Inflammatory macrophage (primary cell): ENCODE data around the gene DENND6B.
"Not testable (repeated sequence)": the region's sequence is repeated elsewhere in the genome, so short reads cannot be mapped to it uniquely, and the experiment has no call there.

Experiments
- DNase-seq, 2 donors: peaks; one replicate each; pipeline ENCODE4 v3.0.0-alpha.2; 2020 to 2022
- total RNA-seq, 18 experiments: gene quantifications; one replicate each; lab custom pipeline; 2026; ENCODE audit warnings: mixed read lengths in 6 of 18, inconsistent platforms in 2 of 18; lab: John Stamatoyannopoulos, UW

Gene DENND6B
- 1.1 to 3.7 (median 2.5) reads per million in 18 experiments for total RNA-seq

GRCh38 chr22:50326956-50327710 is at the start of gene DENND6B:
TSS of gene DENND6B (minus strand) at chr22:50327012. CDS start at chr22:50326988, 24 bp downstream.
- DNase-seq: peak; percentile 80 to 92

- DNase-seq: peak in 1 of 2 donors; percentile 39
Observed at GRCh38 chr22:50376085-50376651, 49.4 kb upstream of the DENND6B start.

- DNase-seq: no peak
Observed at GRCh38 chr22:50371101-50371648, 44.4 kb upstream of the DENND6B start.

GRCh38 chr22:50367778-50368500 is 41.1 kb upstream of the DENND6B start:
- no peak for DNase-seq

- DNase-seq: not testable (repeated sequence)
Observed at GRCh38 chr22:50363803-50364194, 37.0 kb upstream of the DENND6B start.

GRCh38 chr22:50363166-50363802 is 36.5 kb upstream of the DENND6B start:
- peak; percentile 49 to 56 for DNase-seq

- DNase-seq: no peak
Observed at GRCh38 chr22:50361688-50362087, 34.9 kb upstream of the DENND6B start.

GRCh38 chr22:50361222-50361621 is 34.4 kb upstream of the DENND6B start:
- DNase-seq: no peak

GRCh38 chr22:50360578-50360977 is 33.8 kb upstream of the DENND6B start:
- no peak for DNase-seq

GRCh38 chr22:50357756-50358155 is 30.9 kb upstream of the DENND6B start:
- DNase-seq: no peak

- no peak for DNase-seq
Observed at GRCh38 chr22:50357222-50357621, 30.4 kb upstream of the DENND6B start.

GRCh38 chr22:50356186-50356585 is 29.4 kb upstream of the DENND6B start:
- DNase-seq: no peak

- DNase-seq: no peak
Observed at GRCh38 chr22:50348058-50348457, 21.2 kb upstream of the DENND6B start.

- DNase-seq: no peak
Observed at GRCh38 chr22:50347157-50347556, 20.3 kb upstream of the DENND6B start.

- no peak for DNase-seq
Observed at GRCh38 chr22:50346470-50346869, 19.7 kb upstream of the DENND6B start.

- DNase-seq: no peak
Observed at GRCh38 chr22:50343541-50343935, 16.7 kb upstream of the DENND6B start.

GRCh38 chr22:50342651-50343540 is 16.1 kb upstream of the DENND6B start, which contains the start of gene PPP6R2:
TSS of gene PPP6R2 (plus strand) at chr22:50343327. CDS start at chr22:50393909, 50,582 bp downstream.
- DNase-seq: peak; percentile 80 to 93

GRCh38 chr22:50341977-50342650 is 15.3 kb upstream of the DENND6B start:
- DNase-seq: peak; percentile 88 to 93

GRCh38 chr22:50339945-50340879 is 13.4 kb upstream of the DENND6B start:
- DNase-seq: no peak
